Femur (tissue), 1 donor: ENCODE results near the gene SFMBT2.
A peak's percentile ranks its signal among the peaks of the same experiment; 100 is the strongest.
"Not testable (repeated sequence)": the region's sequence is repeated elsewhere in the genome, so short reads cannot be mapped to it uniquely, and the experiment has no call there.

Experiments used
- DNase-seq: peaks from one replicate; pipeline ENCODE4 v3.0.0-alpha.2; 2017

Gene SFMBT2

GRCh38 chr10:7206412-7207100, 204.3 kb downstream of the SFMBT2 start:
- no peak for DNase-seq

- DNase-seq = no peak
Observed at GRCh38 chr10:7205656-7206055, 205.2 kb downstream of the SFMBT2 start.

GRCh38 chr10:7202793-7203355, 208.0 kb downstream of the SFMBT2 start:
- DNase-seq = no peak

- DNase-seq = peak; percentile 49
Observed at GRCh38 chr10:7199152-7199760, 211.6 kb downstream of the SFMBT2 start.

- no peak for DNase-seq
Observed at GRCh38 chr10:7196284-7196683, 214.6 kb downstream of the SFMBT2 start.

GRCh38 chr10:7195118-7195517, 215.7 kb downstream of the SFMBT2 start:
- no peak for DNase-seq

- DNase-seq = no peak
Observed at GRCh38 chr10:7194571-7194970, 216.3 kb downstream of the SFMBT2 start.

- no peak for DNase-seq
Observed at GRCh38 chr10:7193369-7193768, 217.5 kb downstream of the SFMBT2 start.

GRCh38 chr10:7192831-7193361, 217.9 kb downstream of the SFMBT2 start:
- DNase-seq = no peak

GRCh38 chr10:7192061-7192460, 218.8 kb downstream of the SFMBT2 start:
- no peak for DNase-seq

- DNase-seq = not testable (repeated sequence)
Observed at GRCh38 chr10:7190772-7191171, 220.1 kb downstream of the SFMBT2 start.

- no peak for DNase-seq
Observed at GRCh38 chr10:7189909-7190308, 220.9 kb downstream of the SFMBT2 start.

- DNase-seq = no peak
Observed at GRCh38 chr10:7188456-7189050, 222.3 kb downstream of the SFMBT2 start.

- no peak for DNase-seq
Observed at GRCh38 chr10:7186387-7187018, 224.3 kb downstream of the SFMBT2 start.

- DNase-seq = no peak
Observed at GRCh38 chr10:7185367-7185690, 225.5 kb downstream of the SFMBT2 start.

GRCh38 chr10:7184660-7185366, 226.0 kb downstream of the SFMBT2 start:
- no peak for DNase-seq

- DNase-seq = not testable (repeated sequence)
Observed at GRCh38 chr10:7184116-7184515, 226.7 kb downstream of the SFMBT2 start.

- DNase-seq = not testable (repeated sequence)
Observed at GRCh38 chr10:7182327-7182726, 228.5 kb downstream of the SFMBT2 start.

- no peak for DNase-seq
Observed at GRCh38 chr10:7181420-7181819, 229.4 kb downstream of the SFMBT2 start.

GRCh38 chr10:7179536-7179935, 231.3 kb downstream of the SFMBT2 start:
- DNase-seq = no peak

GRCh38 chr10:7173948-7174347, 236.9 kb downstream of the SFMBT2 start:
- DNase-seq = no peak

- no peak for DNase-seq
Observed at GRCh38 chr10:7171825-7172224, 239.0 kb downstream of the SFMBT2 start.
